NT2/D1 (cell line): Measurements from ENCODE around the gene FECH.

ENCODE experiments used
- YY1 ChIP-seq: IDR thresholded peaks from 2 replicates; pipeline ENCODE4 v1.6.1; 2011; ENCODE audit not compliant: insufficient read length, insufficient read depth
- ZNF274 ChIP-seq: IDR thresholded peaks from 2 replicates; pipeline ENCODE4 v1.6.1; 2011; ENCODE audit warnings: mild to moderate bottlenecking, low read depth, low read length

- TF ChIP-seq ZNF274 (no peak), YY1 (no peak)
Observed at GRCh38 chr18:57550510-57550909, 36.0 kb downstream of the FECH start.
